GM19043 (cell line): ENCODE measurements around the gene SLC66A2.

Experiments
- ATAC-seq: cut with Tn5 transposase; IDR thresholded peaks from one replicate; pipeline ENCODE4 v1.9.1; 2021; ENCODE audit warnings: low read depth; ENCODE audit not compliant: unreplicated experiment

Gene SLC66A2

DNA sequence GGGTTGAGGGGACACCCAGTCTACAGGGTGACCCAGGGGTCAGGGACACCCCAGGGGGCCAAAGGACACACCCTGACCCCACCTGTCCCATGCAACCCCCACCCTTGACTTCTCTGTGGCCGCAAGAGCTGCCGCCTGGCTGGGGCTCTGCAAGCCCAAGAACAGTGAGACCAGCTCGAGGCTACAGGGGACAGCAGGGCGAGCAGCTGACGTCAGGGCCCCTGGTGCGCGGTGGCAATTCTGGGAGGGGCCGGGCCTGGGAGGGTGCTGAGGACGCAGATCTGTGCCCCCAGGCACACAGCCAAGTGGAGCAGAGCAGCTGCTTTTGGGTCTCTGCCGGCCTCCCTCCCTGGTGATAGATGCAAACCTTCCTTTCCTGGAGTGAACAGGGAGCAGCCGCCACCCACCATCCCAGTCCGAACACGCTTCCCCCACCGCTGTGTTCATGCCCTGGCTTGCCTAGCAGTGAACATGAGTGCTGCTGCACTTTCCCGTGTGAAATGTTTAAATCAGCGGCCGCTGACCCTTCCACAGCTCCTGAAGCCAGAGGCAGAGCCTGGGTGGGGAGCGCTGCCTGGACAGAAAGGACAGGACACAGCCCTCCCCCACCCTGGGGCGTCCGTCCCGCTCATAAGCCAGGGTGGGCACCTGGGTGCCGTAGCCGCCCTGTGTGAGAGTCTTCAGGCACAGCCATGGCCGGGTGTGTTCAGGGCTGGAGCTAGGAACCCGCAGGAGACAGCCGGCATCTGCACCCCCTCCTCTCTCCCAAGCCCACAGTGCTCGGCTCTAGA lies 46.9 kb downstream of the SLC66A2 start:
- ATAC-seq, result no peak

- no peak for ATAC-seq
These were observed 47.6 kb downstream of the SLC66A2 start for GRCh38 chr18:79903787-79904356.

DNA sequence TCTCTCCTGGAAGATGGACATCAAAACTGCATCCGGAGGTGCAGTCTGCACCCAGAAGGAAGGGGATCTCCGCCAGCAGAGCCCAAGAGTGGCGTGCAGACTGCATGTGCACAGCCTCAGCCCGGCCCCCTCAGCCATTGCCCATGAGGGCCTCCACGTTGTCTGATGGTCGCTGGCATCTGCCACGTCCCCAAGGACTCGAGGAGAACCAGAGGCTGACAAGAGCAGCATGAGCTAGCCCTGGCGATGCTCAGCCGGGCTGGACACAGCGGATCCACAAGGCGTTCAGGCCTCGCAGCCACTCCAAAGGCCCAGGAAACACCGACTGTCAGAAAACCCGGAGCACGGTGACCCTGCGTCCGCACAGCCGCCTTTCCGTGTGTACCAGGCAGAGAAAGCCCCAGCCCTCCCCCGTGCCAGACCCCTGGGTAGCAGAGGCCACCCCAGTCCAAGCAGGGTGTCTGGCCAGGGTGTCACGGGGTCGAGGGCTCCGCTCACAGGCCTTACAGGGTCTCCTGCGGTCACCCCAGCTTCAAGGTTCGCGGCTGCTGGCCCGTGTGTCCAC lies 48.3 kb downstream of the SLC66A2 start:
- no peak for ATAC-seq

DNA sequence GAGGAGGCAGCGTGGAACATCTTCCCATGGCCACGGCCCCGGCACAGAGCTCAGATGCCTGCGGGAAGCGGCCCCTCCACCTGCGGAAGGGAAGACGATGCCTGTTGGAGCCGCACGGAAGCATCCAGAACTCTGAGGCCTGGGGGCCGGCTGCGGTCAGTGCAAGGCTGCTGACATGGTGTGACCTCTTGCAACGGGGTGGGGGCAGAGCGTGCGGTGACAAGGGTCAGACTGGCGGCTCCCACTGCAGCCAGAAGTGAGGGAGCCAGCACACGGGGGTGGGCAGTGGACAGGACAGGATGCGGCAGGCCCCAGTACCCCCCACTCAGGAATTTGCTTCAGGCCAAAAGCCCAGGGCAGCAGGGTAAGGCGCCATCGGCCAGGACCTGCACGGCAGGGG lies 48.8 kb downstream of the SLC66A2 start:
- ATAC-seq, result no peak

- ATAC-seq, result no peak
These were observed 49.4 kb downstream of the SLC66A2 start for GRCh38 chr18:79902075-79902474.

- ATAC-seq, result no peak
These were observed 49.8 kb downstream of the SLC66A2 start for GRCh38 chr18:79901665-79902064.

- ATAC-seq, result no peak
These were observed 50.6 kb downstream of the SLC66A2 start for GRCh38 chr18:79900610-79901570.

DNA sequence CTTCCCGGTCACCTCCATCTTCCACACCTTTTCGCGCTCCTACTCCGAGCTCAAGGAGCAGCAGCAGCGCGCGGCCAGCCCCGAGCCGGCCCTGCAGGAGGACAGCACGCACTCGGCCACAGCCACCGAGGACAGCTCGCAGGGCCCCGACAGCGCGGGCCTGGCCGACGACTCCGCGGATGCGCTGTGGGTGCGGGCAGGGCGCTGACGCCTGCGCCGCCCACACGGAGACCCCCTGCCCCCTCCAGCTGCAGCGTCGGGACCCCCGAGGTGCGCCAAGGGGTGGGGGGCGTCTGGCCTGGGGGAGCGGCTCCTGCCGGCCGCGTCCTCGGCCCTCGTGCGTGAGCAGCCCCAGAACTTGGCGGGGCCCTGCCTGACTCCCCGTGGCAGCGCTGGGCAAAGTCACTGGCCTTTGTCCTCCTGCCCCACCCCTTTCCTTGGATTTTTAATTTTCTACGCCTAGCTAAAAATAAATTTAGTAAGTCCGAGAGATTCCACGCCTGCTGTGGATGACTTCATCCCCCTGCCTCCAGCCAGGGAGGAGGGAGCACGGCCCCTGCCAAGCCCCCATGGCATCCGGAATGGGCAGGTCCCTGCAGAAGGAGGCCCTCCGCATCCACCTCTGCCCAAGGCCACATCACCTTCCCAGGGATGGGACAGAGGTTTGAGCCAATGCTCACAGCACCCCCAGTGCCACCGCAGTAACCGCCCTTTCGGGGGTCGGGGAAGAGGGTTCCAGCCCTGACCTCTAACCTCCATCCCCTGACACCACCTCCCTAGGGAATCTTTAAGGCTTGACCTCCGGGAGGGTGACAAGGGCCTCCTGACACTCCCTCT lies 51.6 kb downstream of the SLC66A2 start:
- no peak for ATAC-seq

- ATAC-seq, result no peak
These were observed 52.4 kb downstream of the SLC66A2 start for GRCh38 chr18:79898952-79899608.

- ATAC-seq, result no peak
These were observed 53.4 kb downstream of the SLC66A2 start for GRCh38 chr18:79897940-79898625.

DNA sequence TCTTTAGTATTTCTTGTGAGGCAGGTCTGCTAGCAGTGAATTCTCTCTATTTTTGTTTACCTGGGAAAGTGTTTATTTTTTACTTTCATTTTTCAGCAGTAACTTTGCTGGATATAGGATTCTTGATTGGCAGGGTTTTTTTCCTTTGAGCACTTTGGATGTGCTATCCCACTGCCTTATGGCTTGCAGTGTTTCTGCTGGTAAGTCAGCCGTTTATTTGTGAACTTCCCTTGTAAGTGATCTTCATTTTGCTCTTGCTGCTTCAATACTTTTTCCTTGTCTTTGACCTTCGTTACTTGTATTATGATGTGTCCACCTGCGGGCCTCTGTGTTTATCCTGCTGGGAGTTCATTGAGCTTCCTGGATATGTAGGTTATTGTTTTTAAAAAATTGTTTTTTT lies 54.7 kb downstream of the SLC66A2 start:
- ATAC-seq, result no peak

DNA sequence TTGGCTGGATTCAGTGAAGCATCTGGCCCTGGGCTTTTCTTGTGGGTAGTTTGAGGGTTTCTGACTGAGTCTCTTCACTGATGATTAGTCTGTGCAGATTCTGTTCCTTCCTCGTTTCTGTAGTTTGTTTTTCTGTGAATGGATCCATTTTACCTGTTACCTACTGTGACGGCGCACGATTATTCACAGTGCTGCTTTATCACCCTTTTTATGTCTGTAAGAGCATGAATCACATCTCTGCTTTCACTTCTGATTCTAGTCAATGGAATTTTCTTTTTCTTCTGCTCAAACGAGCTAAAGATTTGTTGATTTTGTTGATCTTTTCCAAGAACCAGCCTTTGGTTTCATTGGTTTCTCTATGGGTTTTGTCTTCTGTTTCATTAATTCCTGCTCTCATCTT lies 60.8 kb downstream of the SLC66A2 start:
- ATAC-seq, result no peak

- ATAC-seq, result no peak
These were observed 61.9 kb downstream of the SLC66A2 start for GRCh38 chr18:79889569-79889968.

DNA sequence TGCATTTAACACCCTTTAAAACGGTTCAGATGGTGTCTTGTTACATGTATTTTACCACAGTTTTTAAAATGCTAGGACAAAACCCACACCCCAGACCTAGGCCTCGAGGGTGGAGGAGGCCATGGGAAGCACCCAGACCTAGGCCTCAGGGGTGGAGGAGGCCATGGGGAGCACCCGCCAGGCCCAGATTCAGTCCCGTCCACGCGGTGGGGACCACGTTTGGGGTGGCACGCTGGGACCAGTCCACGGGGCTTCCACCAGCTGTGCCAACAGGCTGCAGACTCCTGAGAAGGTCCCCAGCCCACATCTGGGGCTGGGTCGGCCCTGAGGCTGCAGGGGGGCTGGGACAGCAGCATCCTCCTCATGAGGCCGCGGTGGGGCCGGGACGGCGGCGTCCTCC lies 63.4 kb downstream of the SLC66A2 start:
- no peak for ATAC-seq

DNA sequence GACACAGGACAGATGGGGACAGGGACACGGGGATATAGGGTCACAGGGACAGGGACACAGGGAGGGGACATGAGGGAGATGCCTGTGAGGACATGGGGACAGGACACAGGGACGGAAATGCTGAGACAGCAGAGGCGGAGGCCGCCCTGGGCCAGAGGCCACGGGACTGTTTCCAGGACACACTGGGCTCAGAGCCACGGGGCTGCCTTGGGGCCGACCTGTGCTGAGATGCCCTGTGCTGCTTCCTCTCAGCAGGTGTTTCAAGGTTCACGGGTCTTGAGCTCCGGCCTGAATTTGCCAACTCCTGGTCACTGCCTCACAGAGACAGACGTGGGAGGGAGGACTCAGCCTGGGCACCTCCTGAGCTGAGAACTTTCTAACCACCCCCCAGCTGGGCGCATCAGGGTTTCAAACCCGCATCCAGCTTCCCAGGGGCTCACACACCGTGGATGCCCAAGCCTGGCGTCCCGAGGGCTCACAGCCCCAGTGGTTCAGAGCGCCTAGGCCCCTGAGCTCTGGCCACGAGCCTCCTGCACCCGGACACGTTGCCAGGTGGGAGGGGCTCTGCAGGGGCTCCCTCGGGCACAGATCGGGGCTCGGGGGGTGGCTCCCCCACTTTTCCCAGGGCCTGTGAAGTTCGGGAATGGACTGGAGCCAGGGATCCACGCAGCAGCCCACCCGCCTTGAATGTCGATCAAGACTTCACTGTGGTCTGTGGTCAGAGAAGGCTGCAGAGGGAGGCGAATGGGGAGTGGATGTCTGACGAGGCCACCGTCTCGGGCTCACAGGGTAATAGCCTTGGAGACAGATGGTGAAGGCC lies 64.1 kb downstream of the SLC66A2 start:
- no peak for ATAC-seq

GRCh38 chr18:79884963-79885728 lies 66.3 kb downstream of the SLC66A2 start:
- no peak for ATAC-seq

DNA sequence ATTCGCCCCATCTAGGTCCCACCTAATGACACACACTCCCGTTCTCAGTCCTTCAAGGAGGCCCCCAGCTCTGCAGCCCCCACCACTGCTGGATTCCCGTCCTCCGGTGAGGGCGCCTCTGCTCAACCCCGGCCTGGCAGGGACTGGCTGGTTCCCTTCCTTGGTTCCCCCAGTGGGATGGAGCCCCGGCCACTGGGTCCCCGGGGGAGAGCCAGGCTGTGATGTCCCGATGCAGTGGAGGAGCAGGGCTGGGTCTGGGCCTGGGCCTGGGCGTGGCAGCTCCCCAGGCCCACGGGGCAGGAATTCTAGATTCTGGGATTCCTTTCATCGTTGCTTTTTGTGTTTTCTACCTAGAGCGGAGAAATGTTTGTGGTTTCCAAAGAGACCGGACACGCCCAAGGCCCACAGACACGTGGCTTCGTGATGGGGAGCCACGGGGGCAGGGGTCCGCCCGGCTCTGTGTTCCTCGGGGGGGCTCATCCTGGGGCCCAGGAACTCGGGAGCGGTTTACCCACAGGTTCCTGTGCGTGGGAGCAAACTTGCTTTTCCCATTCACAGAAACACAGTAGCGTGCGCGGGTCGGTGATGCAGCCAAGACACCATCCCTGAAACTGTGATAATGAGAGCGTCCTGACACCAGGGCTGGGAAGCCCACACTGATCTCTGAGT lies 67.0 kb downstream of the SLC66A2 start:
- ATAC-seq, result no peak
